ENCODE measurements around the gene TOMM22.

Gene TOMM22

DNA sequence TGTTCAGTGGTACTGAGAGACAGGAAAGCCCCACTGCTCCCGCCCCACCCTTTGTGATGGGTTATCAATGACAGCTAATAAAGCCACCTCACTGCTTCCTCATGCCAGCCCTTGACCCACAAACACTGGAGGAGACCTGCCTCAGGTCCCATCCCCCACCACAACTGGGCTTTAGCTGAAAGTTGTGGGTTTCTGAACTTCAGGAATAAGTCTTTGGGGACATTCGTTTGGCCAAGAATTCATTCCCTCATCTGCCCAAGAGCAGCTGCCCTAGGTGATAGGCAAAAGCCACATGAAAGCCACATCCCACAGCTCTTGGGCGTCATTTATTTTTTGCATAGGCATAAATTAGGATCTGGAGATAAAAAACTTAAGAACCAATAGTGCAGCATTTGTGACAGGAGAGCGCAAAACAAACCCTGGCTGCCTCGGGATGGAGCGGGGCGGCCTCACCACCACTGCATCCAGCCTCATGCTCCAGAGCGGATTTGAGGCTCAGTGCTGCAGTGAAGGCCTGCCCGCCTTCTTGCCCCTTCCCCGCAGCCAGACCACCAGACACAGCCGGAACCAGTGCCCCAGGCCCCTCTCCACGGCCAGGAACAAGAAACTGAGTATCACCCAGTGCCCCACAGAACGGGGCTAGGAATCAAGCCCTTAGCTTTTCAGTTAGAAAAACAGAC is 52.8 kb downstream of the TOMM22 start:
- DNase-seq (ENCODE audit: low spot score), result no peak
- TF ChIP-seq, protein P1, sequence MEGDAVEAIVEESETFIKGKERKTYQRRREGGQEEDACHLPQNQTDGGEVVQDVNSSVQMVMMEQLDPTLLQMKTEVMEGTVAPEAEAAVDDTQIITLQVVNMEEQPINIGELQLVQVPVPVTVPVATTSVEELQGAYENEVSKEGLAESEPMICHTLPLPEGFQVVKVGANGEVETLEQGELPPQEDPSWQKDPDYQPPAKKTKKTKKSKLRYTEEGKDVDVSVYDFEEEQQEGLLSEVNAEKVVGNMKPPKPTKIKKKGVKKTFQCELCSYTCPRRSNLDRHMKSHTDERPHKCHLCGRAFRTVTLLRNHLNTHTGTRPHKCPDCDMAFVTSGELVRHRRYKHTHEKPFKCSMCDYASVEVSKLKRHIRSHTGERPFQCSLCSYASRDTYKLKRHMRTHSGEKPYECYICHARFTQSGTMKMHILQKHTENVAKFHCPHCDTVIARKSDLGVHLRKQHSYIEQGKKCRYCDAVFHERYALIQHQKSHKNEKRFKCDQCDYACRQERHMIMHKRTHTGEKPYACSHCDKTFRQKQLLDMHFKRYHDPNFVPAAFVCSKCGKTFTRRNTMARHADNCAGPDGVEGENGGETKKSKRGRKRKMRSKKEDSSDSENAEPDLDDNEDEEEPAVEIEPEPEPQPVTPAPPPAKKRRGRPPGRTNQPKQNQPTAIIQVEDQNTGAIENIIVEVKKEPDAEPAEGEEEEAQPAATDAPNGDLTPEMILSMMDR (IDR thresholded peaks at IDR 0.05; ENCODE audit: extremely low read depth, insufficient read depth, missing control alignments), result no peak
- in situ Hi-C loops (cut with MboI; ENCODE audit: low pct_unique_long_range_greater_than_20kb, low sequenced_read_pairs, unreplicated experiment), result no loop called here

All from GM13977 (cell line).